Smooth muscle cell (in vitro differentiated cells): ENCODE data around the gene GPC5. TPM values are rescaled to one million over a fixed set of nuclear protein-coding genes. Genes with fewer than 3 reads are reported as not detected.

Experiments used
- DNase-seq: peaks from one replicate; lab custom pipeline; 2025; ENCODE audit not compliant: unreplicated experiment; lab: John Stamatoyannopoulos, UW
- H2AFZ ChIP-seq: fragments of 200-600 bp; sonication (generic); 2 replicates; pipeline ENCODE4 v1.6.0; 2016; ENCODE audit warnings: antibody characterized with exemption, low read depth, mild to moderate bottlenecking
- H3F3A ChIP-seq: fragments of 200-600 bp; sonication (generic); 2 replicates; pipeline ENCODE4 v1.6.0; 2017; ENCODE audit warnings: antibody characterized with exemption, low read depth
- H3K27ac ChIP-seq: fragments of 200-600 bp; sonication (generic); 2 replicates; pipeline ENCODE4 v1.5.1; 2016; ENCODE audit warnings: low read depth, mild to moderate bottlenecking
- H3K27me3 ChIP-seq: fragments of 200-600 bp; sonication (generic); 2 replicates; pipeline ENCODE4 v1.6.1; 2016; ENCODE audit warnings: low read depth, mild to moderate bottlenecking
- H3K36me3 ChIP-seq: fragments of 200-600 bp; sonication (generic); 2 replicates; pipeline ENCODE4 v1.5.1; 2016; ENCODE audit warnings: low read depth
- H3K4me1 ChIP-seq: fragments of 200-600 bp; sonication (generic); 2 replicates; pipeline ENCODE4 v1.5.1; 2016; ENCODE audit warnings: low read depth
- H3K4me2 ChIP-seq: fragments of 200-600 bp; sonication (generic); 2 replicates; pipeline ENCODE4 v1.6.0; 2016; ENCODE audit warnings: mild to moderate bottlenecking
- H3K4me3 ChIP-seq: fragments of 200-600 bp; sonication (generic); 2 replicates; pipeline ENCODE4 v1.5.1; 2016; ENCODE audit warnings: mild to moderate bottlenecking
- H3K79me2 ChIP-seq: fragments of 200-600 bp; sonication (generic); 2 replicates; pipeline ENCODE4 v1.6.0; 2016; ENCODE audit warnings: low read depth, mild to moderate bottlenecking
- H3K9ac ChIP-seq: fragments of 200-600 bp; sonication (generic); 2 replicates; pipeline ENCODE4 v1.6.0; 2016; ENCODE audit warnings: low read depth
- H3K9me3 ChIP-seq: fragments of 200-600 bp; sonication (generic); replicated peaks from 2 replicates; pipeline ENCODE4 v1.5.1; 2016; ENCODE audit warnings: low read depth
- H4K20me1 ChIP-seq: fragments of 200-600 bp; sonication (generic); 2 replicates; pipeline ENCODE4 v1.6.0; 2016; ENCODE audit warnings: low read depth
- WGBS: methylation state at CpG from one replicate; pipeline ENCODE4 v1.1.7; 2016; ENCODE audit warnings: low lambda C conversion rate; 5-methylcytosine and 5-hydroxymethylcytosine counted together
- polyA plus RNA-seq: library from polyadenylated mRNA; unstranded; fragments of >200 nt; fragmentation: Nextera tagmentation; extraction: Ambion mirVana; gene quantifications from 2 replicates; pipeline ENCODE4 v1.2.1, GENCODE V29; 2016
- total RNA-seq: library from RNA; depleted of rRNA; stranded (reverse); fragments of >200 nt; gene quantifications from 2 replicates; pipeline ENCODE4 v1.2.3, GENCODE V29; 2014
- TF ChIP-seq, protein P1 (sequence below): fragments of 200-600 bp; sonication (generic); IDR thresholded peaks from 2 replicates; pipeline ENCODE4 v1.5.1; 2017; ENCODE audit warnings: borderline replicate concordance, mild to moderate bottlenecking, antibody characterized with exemption; ENCODE audit not compliant: insufficient read depth, poor library complexity, severe bottlenecking

Gene GPC5
- total and polyA plus RNA-seq, 2 experiments from 2014 or later = 0.99 to 1.0 TPM

DNA sequence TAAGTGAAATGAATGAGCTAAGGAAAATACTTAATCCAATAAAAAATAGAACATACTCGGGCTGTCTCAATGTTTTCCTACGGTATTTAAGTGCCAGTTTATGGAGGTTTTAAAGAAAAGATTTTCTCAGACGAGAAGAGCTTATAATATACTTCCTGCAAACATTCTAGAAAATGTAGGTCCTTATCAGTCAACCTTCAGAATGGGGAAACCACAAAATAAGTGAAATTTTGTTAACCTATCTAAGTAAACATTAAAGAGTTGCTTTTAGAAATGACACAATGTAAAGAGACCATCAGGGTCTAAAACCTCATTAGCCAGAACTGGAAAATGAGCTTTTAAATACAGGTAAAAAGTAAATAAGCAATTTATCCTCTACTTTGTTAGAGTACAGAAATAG lies 38.8 kb upstream of the GPC5 start:
- TF ChIP-seq, protein P1, sequence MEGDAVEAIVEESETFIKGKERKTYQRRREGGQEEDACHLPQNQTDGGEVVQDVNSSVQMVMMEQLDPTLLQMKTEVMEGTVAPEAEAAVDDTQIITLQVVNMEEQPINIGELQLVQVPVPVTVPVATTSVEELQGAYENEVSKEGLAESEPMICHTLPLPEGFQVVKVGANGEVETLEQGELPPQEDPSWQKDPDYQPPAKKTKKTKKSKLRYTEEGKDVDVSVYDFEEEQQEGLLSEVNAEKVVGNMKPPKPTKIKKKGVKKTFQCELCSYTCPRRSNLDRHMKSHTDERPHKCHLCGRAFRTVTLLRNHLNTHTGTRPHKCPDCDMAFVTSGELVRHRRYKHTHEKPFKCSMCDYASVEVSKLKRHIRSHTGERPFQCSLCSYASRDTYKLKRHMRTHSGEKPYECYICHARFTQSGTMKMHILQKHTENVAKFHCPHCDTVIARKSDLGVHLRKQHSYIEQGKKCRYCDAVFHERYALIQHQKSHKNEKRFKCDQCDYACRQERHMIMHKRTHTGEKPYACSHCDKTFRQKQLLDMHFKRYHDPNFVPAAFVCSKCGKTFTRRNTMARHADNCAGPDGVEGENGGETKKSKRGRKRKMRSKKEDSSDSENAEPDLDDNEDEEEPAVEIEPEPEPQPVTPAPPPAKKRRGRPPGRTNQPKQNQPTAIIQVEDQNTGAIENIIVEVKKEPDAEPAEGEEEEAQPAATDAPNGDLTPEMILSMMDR = no peak
- Histone ChIP-seq H3F3A (peaks cover 19% of the 10 kb centered on the region), H3K9ac (no peak overlapping the region), H3K4me2 (no peak overlapping the region), H3K9me3 (no peaks in the 10 kb centered on the region), H3K4me3 (no peak overlapping the region), H3K27me3 (no peaks in the 10 kb centered on the region), H4K20me1 (peaks cover 15% of the 10 kb centered on the region), H3K4me1 (no peaks in the 10 kb centered on the region), H3K79me2 (no peaks in the 10 kb centered on the region), H3K36me3 (peaks cover 13% of the 10 kb centered on the region), H3K27ac (no peak overlapping the region), H2AFZ (no peak overlapping the region)
- DNase-seq = no peak
- 78% methylated on average over 3 of the region's 3 CpGs for WGBS

DNA sequence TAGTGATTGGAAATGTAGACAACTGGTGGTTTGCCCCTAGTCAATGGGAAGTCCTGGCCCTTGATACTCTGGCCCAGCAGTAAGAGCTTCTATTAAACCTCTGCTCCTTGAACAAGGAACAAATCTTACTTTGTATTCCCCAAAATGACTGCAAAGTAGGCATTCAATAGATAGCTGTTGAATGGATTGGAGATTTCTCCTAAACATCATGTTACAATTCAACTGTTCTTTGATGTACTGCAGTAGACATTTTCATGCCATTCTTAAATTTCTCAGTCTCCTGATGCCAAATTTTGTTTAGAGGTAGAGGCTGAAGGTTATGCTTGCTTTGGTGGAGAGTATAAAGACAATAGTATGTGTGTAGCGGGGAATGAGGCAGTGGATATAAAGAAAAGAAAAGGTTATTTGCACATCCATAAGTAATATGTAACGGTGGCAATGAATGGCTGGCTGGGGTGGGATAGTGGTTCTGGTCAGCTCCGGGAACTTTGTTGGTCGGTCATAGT lies 38.1 kb upstream of the GPC5 start:
- Histone ChIP-seq H3K79me2 (no peaks in the 10 kb centered on the region), H3K4me1 (no peaks in the 10 kb centered on the region), H3K4me2 (no peak overlapping the region), H3K4me3 (no peak overlapping the region), H2AFZ (no peak overlapping the region), H4K20me1 (peaks cover 8% of the 10 kb centered on the region), H3K27me3 (no peaks in the 10 kb centered on the region), H3K27ac (no peak overlapping the region), H3K9me3 (no peaks in the 10 kb centered on the region), H3K36me3 (peaks cover 7% of the 10 kb centered on the region), H3K9ac (no peak overlapping the region), H3F3A (peaks cover 12% of the 10 kb centered on the region)
- DNase-seq = no peak
- TF ChIP-seq, protein P1 = no peak
- WGBS = 95% methylated on average over 4 of the region's 4 CpGs

DNA sequence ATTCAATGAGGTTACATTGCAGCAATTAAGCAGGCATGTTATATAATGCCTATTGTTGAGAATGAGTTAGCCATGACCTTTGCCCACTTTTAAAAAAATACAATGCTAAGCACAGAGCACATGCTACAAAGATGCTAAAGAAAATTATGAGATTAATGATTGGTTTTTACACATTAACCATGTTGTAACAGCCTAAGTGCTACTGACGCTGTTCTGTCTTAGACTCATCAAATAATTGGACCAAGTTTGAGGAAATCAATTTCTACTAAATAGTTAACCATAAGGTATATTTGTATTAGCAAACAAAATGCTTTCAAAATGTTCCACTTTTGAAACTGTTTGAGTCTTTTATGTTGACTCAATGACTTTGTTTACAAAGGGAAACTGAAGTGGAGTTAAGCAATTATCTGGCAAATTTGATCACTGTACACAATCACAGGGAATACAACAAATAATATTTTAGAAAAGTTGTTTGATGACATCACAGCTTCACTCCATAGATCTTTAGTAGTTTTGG lies 36.6 kb upstream of the GPC5 start:
- no peaks in the 10 kb centered on the region for H3K9me3 ChIP-seq
- no peak for DNase-seq
- no peak overlapping the region for H3K4me2 ChIP-seq
- no peak overlapping the region for H3K4me3 ChIP-seq
- no peaks in the 10 kb centered on the region for H3K4me1 ChIP-seq
- no peaks in the 10 kb centered on the region for H3K27me3 ChIP-seq
- TF ChIP-seq, protein P1 = no peak
- H3K9ac ChIP-seq = no peak overlapping the region
- WGBS = 91% methylated on average over 1 of the region's 1 CpG
- no peak overlapping the region for H2AFZ ChIP-seq
- H3K79me2 ChIP-seq = no peaks in the 10 kb centered on the region
- H3K36me3 ChIP-seq = no peaks in the 10 kb centered on the region
- H3F3A ChIP-seq = peaks cover 4% of the 10 kb centered on the region
- H3K27ac ChIP-seq = no peak overlapping the region
- no peaks in the 10 kb centered on the region for H4K20me1 ChIP-seq

DNA sequence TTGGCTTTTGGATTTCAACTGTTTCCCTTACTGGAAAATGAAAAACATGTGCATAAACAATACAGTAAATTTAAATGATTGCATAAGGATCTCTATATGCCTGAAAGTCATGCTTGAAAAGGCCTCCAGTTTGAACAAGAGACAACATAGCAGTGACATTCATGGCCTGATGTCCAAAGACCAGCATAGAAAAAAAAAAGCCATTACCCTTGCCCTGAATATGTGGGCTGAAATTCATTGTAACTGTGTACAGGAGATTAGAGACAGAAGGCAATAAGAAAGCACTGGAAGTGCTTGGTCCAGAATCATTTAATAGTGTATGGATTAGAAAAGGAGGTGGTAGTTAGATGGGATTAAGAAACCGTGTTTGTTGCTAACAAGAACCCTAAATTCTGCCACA lies 35.5 kb upstream of the GPC5 start:
- no peaks in the 10 kb centered on the region for H4K20me1 ChIP-seq
- no peaks in the 10 kb centered on the region for H3K9me3 ChIP-seq
- no peaks in the 10 kb centered on the region for H3K4me1 ChIP-seq
- no peak overlapping the region for H3K27ac ChIP-seq
- WGBS = 89% methylated on average over 1 of the region's 1 CpG
- TF ChIP-seq, protein P1 = no peak
- no peaks in the 10 kb centered on the region for H3K79me2 ChIP-seq
- no peak for DNase-seq
- H3K9ac ChIP-seq = no peak overlapping the region
- no peaks in the 10 kb centered on the region for H3K27me3 ChIP-seq
- H3K4me3 ChIP-seq = no peak overlapping the region
- H3K36me3 ChIP-seq = no peaks in the 10 kb centered on the region
- H2AFZ ChIP-seq = no peak overlapping the region
- no peak overlapping the region for H3K4me2 ChIP-seq
- H3F3A ChIP-seq = peaks cover 4% of the 10 kb centered on the region
